Upper lobe of left lung (tissue), 6 donors: ENCODE measurements around the gene RPIA. TPM values are rescaled to one million over a fixed set of nuclear protein-coding genes. Genes with fewer than 3 reads are reported as not detected.

Source experiments
- ATAC-seq, 2 donors: fragments of 200-7000 bp; cut with Tn5 transposase; one replicate each; pipeline ENCODE4 v1.9.1; 2022; ENCODE audit warnings: mild to moderate bottlenecking in 2 of 2, moderate library complexity in 2 of 2; ENCODE audit not compliant: low FRiP score in 2 of 2
- DNase-seq, 2 donors: peaks; one replicate each; pipeline ENCODE4 v3.0.0-alpha.2; 2019 to 2020
- H3K27ac ChIP-seq, 4 donors: fragments of 200-600 bp; sonication (generic); one replicate each; pipeline ENCODE4 v1.5.1; 2016 to 2019
- H3K27me3 ChIP-seq, 4 donors: fragments of 200-600 bp; sonication (generic); one replicate each; pipeline ENCODE4 v1.5.1; 2017 to 2019
- H3K36me3 ChIP-seq, 4 donors: fragments of 200-600 bp; sonication (generic); one replicate each; pipeline ENCODE4 v1.5.1; 2016 to 2019
- H3K4me1 ChIP-seq, 4 donors: fragments of 200-600 bp; sonication (generic); one replicate each; pipeline ENCODE4 v1.5.1; 2018 to 2019
- H3K4me3 ChIP-seq, 4 donors: fragments of 200-600 bp; sonication (generic); one replicate each; pipeline ENCODE4 v1.5.1; 2017 to 2019; ENCODE audit warnings: mild to moderate bottlenecking in 2 of 4, moderate library complexity in 1 of 4
- H3K9me3 ChIP-seq, 4 donors: fragments of 200-600 bp; sonication (generic); one replicate each; pipeline ENCODE4 v1.5.1; 2018 to 2019
- CTCF ChIP-seq, 6 experiments: fragments of 450-650 bp in 4 of 6; fragments of 200-600 bp in 2 of 6; sonication (generic) in 2 of 6; IDR thresholded peaks; one replicate each; pipeline ENCODE4 v1.5.1; 2016 to 2019; ENCODE audit warnings: antibody characterized with exemption in 6 of 6
- EP300 ChIP-seq, 4 donors: sonication (generic); formaldehyde crosslinking; IDR thresholded peaks; one replicate each; pipeline ENCODE4 v1.5.1; 2017; ENCODE audit warnings: antibody characterized with exemption in 4 of 4, control low read depth in 2 of 4
- POLR2A ChIP-seq, 4 donors: fragments of 450-650 bp; IDR thresholded peaks; one replicate each; pipeline ENCODE4 v1.5.1; 2016 to 2017; ENCODE audit warnings: antibody characterized with exemption in 4 of 4, mild to moderate bottlenecking in 2 of 4
- POLR2AphosphoS5 ChIP-seq, 2 donors: sonication (generic); formaldehyde crosslinking; IDR thresholded peaks; one replicate each; pipeline ENCODE4 v1.5.1; 2017; ENCODE audit warnings: antibody characterized with exemption in 2 of 2
- WGBS, 2 donors: methylation state at CpG; one replicate each; pipeline ENCODE4 v1.1.5; 2017 to 2018; 5-methylcytosine and 5-hydroxymethylcytosine counted together
- total RNA-seq, 6 donors: library from RNA; depleted of rRNA in 4 of 6; stranded (reverse); fragments of >200 nt in 4 of 6; gene quantifications; one replicate each; pipeline versions ENCODE4 v1.1.0 to v1.2.1, GENCODE V29; 2016 to 2021
- donor health status: DM: no; HTN: no; CAD: no; lungs with moderate emphysema.
- donor health status: DM: no; HTN: yes; CAD: no; lungs with severe emphysema.

RPIA gene
- total RNA-seq, 6 donors from 2014 or later, result 12.6 to 21.0 (median 15.4) TPM

GRCh38 chr2:88735133-88735532 is 43.7 kb downstream of the RPIA start:
- 69 to 74% methylated on average over 4 of the region's 4 CpGs for WGBS, 2 donors
- Histone ChIP-seq H3K27me3 (no peaks in the 10 kb centered on the region), H3K36me3 (peaks cover 0 to 29% (median 6%) of the 10 kb centered on the region in 4 donors), H3K4me3 (no peak overlapping the region), H3K27ac (no peak overlapping the region), H3K4me1 (peaks cover 0 to 10% (median 5%) of the 10 kb centered on the region in 4 donors), H3K9me3 (no peaks in the 10 kb centered on the region)
- TF ChIP-seq EP300 (IDR thresholded peaks at IDR 0.05) (no peak), CTCF (IDR thresholded peaks at IDR 0.05) (no peak), POLR2A (IDR thresholded peaks at IDR 0.05) (no peak), POLR2AphosphoS5 (IDR thresholded peaks at IDR 0.05) (no peak)
- ATAC-seq (no peak), DNase-seq (no peak)

DNA sequence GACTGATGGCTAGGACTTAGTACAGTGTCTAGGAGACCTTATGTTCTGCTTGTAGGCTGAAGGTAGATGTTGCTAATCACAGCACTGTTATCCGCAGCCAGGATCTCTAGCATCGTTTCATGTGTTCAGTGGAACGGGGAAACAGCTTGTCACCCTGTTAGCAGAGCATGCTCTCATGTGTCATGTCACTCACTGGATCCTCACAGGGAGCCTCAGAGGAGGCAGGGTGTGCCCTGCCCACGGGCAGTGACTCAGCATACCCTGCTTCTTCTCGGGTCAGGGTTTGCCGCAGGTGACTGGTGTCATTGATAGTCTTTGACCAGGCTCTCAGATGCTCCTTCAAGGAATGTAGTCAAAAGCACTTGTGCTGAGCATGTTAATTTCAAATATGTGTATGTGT is 44.4 kb downstream of the RPIA start:
- H3K4me3 ChIP-seq, result no peak overlapping the region
- ATAC-seq, result peak in 1 of 2 donors; percentile 27
- peaks cover 0 to 29% (median 6%) of the 10 kb centered on the region in 4 donors for H3K36me3 ChIP-seq
- no peak for DNase-seq
- 76 to 86% methylated on average over 6 of the region's 6 CpGs for WGBS, 2 donors
- no peak overlapping the region for H3K27ac ChIP-seq
- TF ChIP-seq POLR2AphosphoS5 (IDR thresholded peaks at IDR 0.05), result no peak
- no peak for TF ChIP-seq EP300 (IDR thresholded peaks at IDR 0.05)
- no peak for TF ChIP-seq CTCF (IDR thresholded peaks at IDR 0.05)
- no peak for TF ChIP-seq POLR2A (IDR thresholded peaks at IDR 0.05)
- no peaks in the 10 kb centered on the region for H3K9me3 ChIP-seq
- H3K4me1 ChIP-seq, result peaks cover 0 to 10% (median 5%) of the 10 kb centered on the region in 4 donors
- no peaks in the 10 kb centered on the region for H3K27me3 ChIP-seq

DNA sequence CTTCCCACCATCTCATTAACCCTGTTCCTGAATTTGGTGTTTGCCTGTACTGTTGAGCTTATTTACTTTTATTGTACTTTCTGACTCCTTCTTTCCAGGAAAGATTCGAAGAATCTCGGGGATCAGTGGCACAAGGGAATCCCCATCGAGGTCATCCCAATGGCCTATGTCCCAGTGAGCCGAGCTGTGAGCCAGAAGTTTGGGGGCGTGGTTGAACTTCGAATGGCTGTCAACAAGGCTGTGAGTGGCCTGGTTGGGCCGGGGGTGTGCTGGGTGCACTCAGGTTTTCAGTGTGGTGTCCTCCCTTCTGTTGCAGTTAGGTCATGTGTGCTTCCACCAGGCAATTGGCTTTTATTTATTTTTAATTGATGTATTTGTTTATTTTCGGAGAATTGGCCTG is 45.0 kb downstream of the RPIA start:
- Histone ChIP-seq H3K4me1 (peaks cover 0 to 10% (median 5%) of the 10 kb centered on the region in 4 donors), H3K36me3 (peaks cover 0 to 34% (median 6%) of the 10 kb centered on the region in 4 donors), H3K4me3 (no peak overlapping the region), H3K9me3 (no peaks in the 10 kb centered on the region), H3K27me3 (no peaks in the 10 kb centered on the region), H3K27ac (peak overlapping the region in 3 of 4 donors; percentile 46 to 80 (median 46))
- no peak for TF ChIP-seq POLR2A (IDR thresholded peaks at IDR 0.05)
- TF ChIP-seq EP300 (IDR thresholded peaks at IDR 0.05), result no peak
- TF ChIP-seq CTCF (IDR thresholded peaks at IDR 0.05), result no peak
- no peak for TF ChIP-seq POLR2AphosphoS5 (IDR thresholded peaks at IDR 0.05)
- ATAC-seq (no peak), DNase-seq (peak in 1 of 2 donors; percentile 15)
- WGBS, 2 donors, result 80 to 82% methylated on average over 8 of the region's 8 CpGs

- H3K27me3 ChIP-seq, result no peaks in the 10 kb centered on the region
- peak overlapping the region; percentile 28 to 80 (median 46) for H3K27ac ChIP-seq
- H3K4me3 ChIP-seq, result no peak overlapping the region
- WGBS, 2 donors, result 30 to 39% methylated on average over 4 of the region's 4 CpGs
- no peak for TF ChIP-seq POLR2A (IDR thresholded peaks at IDR 0.05)
- no peak for TF ChIP-seq POLR2AphosphoS5 (IDR thresholded peaks at IDR 0.05)
- TF ChIP-seq EP300 (IDR thresholded peaks at IDR 0.05), result peak in 1 of 4 donors; percentile 26
- no peak for TF ChIP-seq CTCF (IDR thresholded peaks at IDR 0.05)
- H3K9me3 ChIP-seq, result no peaks in the 10 kb centered on the region
- no peak for ATAC-seq
- peaks cover 0 to 41% (median 6%) of the 10 kb centered on the region in 4 donors for H3K36me3 ChIP-seq
- H3K4me1 ChIP-seq, result peaks cover 0 to 10% (median 5%) of the 10 kb centered on the region in 4 donors
- no peak for DNase-seq
Measured at GRCh38 chr2:88737385-88737784, 45.9 kb downstream of the RPIA start.

DNA sequence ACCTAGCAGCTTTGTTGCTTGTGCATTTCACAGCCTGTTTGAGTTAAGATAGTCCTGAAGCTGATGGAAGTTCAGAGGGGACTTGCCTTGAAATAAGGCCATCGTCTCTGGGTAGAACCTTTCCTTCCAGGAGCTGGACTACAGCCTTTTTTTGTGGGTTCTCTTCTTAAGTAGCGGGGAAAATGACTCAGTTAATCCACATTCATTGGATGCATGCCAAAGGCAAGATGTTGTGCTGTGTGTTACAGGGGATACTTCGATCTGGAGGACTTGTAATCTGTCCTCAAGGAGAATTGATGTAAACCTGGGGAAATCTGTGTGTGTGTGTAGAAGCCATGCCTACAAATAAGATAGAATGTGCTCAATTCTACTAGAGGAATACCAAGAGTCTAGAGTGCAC is 46.8 kb downstream of the RPIA start:
- 63 to 78% methylated on average over 3 of the region's 3 CpGs for WGBS, 2 donors
- no peak overlapping the region for H3K4me3 ChIP-seq
- H3K4me1 ChIP-seq, result peaks cover 0 to 10% (median 5%) of the 10 kb centered on the region in 4 donors
- peak overlapping the region; percentile 28 to 68 (median 50) for H3K27ac ChIP-seq
- no peak for ATAC-seq
- DNase-seq, result no peak
- no peaks in the 10 kb centered on the region for H3K9me3 ChIP-seq
- TF ChIP-seq CTCF (IDR thresholded peaks at IDR 0.05) (no peak), POLR2A (IDR thresholded peaks at IDR 0.05) (no peak), EP300 (IDR thresholded peaks at IDR 0.05) (no peak), POLR2AphosphoS5 (IDR thresholded peaks at IDR 0.05) (no peak)
- no peaks in the 10 kb centered on the region for H3K27me3 ChIP-seq
- H3K36me3 ChIP-seq, result peaks cover 0 to 48% (median 6%) of the 10 kb centered on the region in 4 donors
